Thoracic aorta (tissue), 2 donors: ENCODE measurements around the gene WNT7B. TPM values are rescaled to one million over a fixed set of nuclear protein-coding genes. Genes with fewer than 3 reads are reported as not detected.

Source experiments
- ATAC-seq: fragments of 150-250 bp; one replicate; pipeline ENCODE4 v1.8.0; 2017; ENCODE audit warnings: low read depth; ENCODE audit not compliant: insufficient number of reproducible peaks, low FRiP score
- DNase-seq: peaks from one replicate; pipeline ENCODE4 v3.0.0-alpha.2; 2020; ENCODE audit warnings: low spot score
- H3K27ac ChIP-seq, 2 donors: fragments of 200-600 bp; sonication (generic); 1 replicate in 1 of 2; 2 replicates in 1 of 2; pipeline ENCODE4 v1.5.1; 2016; ENCODE audit warnings: mild to moderate bottlenecking in 2 of 2, moderate library complexity in 2 of 2
- H3K27me3 ChIP-seq: fragments of 200-600 bp; sonication (generic); replicated peaks from 2 replicates; pipeline ENCODE4 v1.6.0; 2016; ENCODE audit warnings: mild to moderate bottlenecking; ENCODE audit not compliant: insufficient read depth
- H3K36me3 ChIP-seq: fragments of 200-600 bp; sonication (generic); one replicate; pipeline ENCODE4 v1.5.1; 2016
- H3K4me1 ChIP-seq, 2 donors: fragments of 200-600 bp; sonication (generic); 1 replicate in 1 of 2; 2 replicates in 1 of 2; pipeline versions ENCODE4 v1.5.1 to v1.6.0; 2016; ENCODE audit warnings: low read depth in 2 of 2, mild to moderate bottlenecking in 1 of 2; ENCODE audit not compliant: control insufficient read depth in 1 of 2
- H3K4me3 ChIP-seq: fragments of 200-600 bp; sonication (generic); 2 replicates; pipeline ENCODE4 v1.5.1; 2016; ENCODE audit warnings: mild to moderate bottlenecking
- H3K9me3 ChIP-seq: fragments of 200-600 bp; sonication (generic); 2 replicates; pipeline ENCODE4 v1.5.1; 2016
- CTCF ChIP-seq: fragments of 200-600 bp; sonication (generic); IDR thresholded peaks from one replicate; pipeline ENCODE4 v1.5.1; 2019; ENCODE audit warnings: antibody characterized with exemption
- total RNA-seq, 2 donors: library from RNA; depleted of rRNA; stranded (reverse); fragments of >200 nt; gene quantifications; one replicate each; pipeline versions ENCODE4 v1.1.0 to v1.2.3, GENCODE V29; 2016

WNT7B gene
- total RNA-seq, 2 donors from 2014 or later, result not detected

DNA sequence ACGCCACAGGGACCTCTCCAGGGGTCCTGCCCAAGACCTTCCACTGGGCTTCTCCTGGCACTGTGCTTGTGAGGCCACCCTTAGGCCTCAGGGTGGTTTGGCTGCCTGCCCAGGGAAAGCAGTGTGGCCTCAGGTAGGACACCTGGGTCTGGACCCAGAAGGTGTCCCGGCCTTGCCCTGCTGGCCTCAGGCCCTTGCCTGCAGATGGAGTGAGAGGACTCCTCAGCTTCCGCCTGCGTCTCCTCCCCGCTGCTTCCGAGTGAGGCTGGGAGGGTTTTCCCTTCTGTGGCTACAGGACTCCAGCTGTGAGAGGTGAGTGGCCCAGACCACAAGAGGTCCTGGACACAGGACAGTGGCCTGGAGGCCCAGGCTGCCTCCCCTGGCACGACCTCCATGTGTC lies 60.4 kb downstream of the WNT7B start:
- peaks cover 0 to 6% of the 10 kb centered on the region in 2 donors for H3K4me1 ChIP-seq
- ATAC-seq, result no peak
- no peaks in the 10 kb centered on the region for H3K36me3 ChIP-seq
- no peaks in the 10 kb centered on the region for H3K27me3 ChIP-seq
- no peaks in the 10 kb centered on the region for H3K9me3 ChIP-seq
- H3K27ac ChIP-seq, result no peak overlapping the region
- DNase-seq, result no peak
- no peak for TF ChIP-seq CTCF
- H3K4me3 ChIP-seq, result no peak overlapping the region

DNA sequence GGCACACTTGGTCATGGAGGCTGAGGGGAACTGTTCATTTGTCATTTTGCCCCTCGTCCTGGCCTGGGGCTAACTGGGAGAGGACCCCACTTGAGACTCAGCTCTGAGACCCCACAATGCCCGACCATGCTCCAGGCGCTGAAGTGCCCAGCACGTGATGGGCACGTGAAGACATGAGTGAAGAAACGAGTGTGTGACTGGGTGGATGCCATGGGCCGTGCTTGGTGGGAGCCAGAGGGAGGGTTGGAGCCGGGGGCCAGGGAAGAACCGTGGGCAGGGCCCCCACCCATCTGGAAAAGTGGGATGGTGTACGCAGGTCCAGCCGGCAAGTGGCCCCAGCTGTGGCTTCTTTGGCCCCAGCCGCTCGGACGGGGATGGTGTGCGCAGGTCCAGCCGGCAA lies 61.1 kb downstream of the WNT7B start:
- H3K4me1 ChIP-seq, result peaks cover 0 to 7% of the 10 kb centered on the region in 2 donors
- no peaks in the 10 kb centered on the region for H3K36me3 ChIP-seq
- no peak for ATAC-seq
- no peaks in the 10 kb centered on the region for H3K27me3 ChIP-seq
- no peak for TF ChIP-seq CTCF
- H3K4me3 ChIP-seq, result no peak overlapping the region
- H3K9me3 ChIP-seq, result no peaks in the 10 kb centered on the region
- no peak overlapping the region for H3K27ac ChIP-seq
- no peak for DNase-seq

- DNase-seq, result no peak
- no peak for ATAC-seq
- no peak overlapping the region for H3K27ac ChIP-seq
- peaks cover 0 to 7% of the 10 kb centered on the region in 2 donors for H3K4me1 ChIP-seq
- no peaks in the 10 kb centered on the region for H3K36me3 ChIP-seq
- H3K27me3 ChIP-seq, result no peaks in the 10 kb centered on the region
- no peaks in the 10 kb centered on the region for H3K9me3 ChIP-seq
- H3K4me3 ChIP-seq, result no peak overlapping the region
- TF ChIP-seq CTCF, result no peak
Observed at GRCh38 chr22:45915151-45915550, 61.8 kb downstream of the WNT7B start.

DNA sequence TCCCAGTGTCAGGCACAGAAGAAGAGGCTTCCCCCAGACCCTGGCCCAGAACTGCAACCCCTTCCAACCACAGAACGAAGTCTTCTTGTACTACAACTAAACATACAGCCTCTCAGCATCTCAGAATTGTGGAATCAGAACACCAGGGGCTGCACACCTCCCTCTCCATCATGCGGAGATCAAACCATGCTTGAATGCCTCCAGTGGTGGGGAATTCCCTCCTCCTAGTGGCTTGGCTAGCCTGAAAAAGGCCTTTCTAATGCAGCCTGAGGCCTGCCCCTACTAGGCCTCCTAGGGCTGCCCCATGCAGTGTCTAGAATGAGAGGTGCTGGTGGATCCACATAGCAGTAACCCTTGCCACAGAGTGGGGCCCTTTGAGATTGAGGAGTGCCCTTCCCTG lies 62.7 kb downstream of the WNT7B start:
- no peak for DNase-seq
- TF ChIP-seq CTCF, result no peak
- no peak overlapping the region for H3K4me3 ChIP-seq
- no peaks in the 10 kb centered on the region for H3K9me3 ChIP-seq
- H3K27me3 ChIP-seq, result no peaks in the 10 kb centered on the region
- H3K4me1 ChIP-seq, result peaks cover 0 to 7% of the 10 kb centered on the region in 2 donors
- H3K27ac ChIP-seq, result no peak overlapping the region
- no peak for ATAC-seq
- H3K36me3 ChIP-seq, result no peaks in the 10 kb centered on the region

DNA sequence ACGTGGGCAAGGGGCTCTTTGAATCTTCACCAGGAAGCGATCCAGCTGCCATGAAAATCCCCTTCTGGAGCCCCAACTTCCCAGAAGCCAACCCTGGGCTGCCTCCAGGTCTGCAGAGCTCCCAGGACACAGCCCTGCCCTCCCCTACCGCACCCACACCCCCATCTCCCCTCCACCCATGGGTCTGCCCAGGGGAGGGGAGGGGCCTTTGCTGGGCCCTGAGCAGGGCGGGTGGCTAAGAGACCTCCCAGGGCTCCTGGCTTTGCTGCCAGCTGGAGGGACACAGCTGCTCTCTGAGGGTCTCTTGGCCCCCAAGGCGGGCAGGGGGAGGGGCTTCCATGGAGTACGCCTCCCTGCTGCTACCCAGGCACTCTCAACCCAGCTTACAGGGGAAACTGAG lies 64.1 kb downstream of the WNT7B start:
- Histone ChIP-seq H3K9me3 (no peaks in the 10 kb centered on the region), H3K4me1 (peaks cover 0 to 7% of the 10 kb centered on the region in 2 donors), H3K27me3 (no peaks in the 10 kb centered on the region), H3K36me3 (no peaks in the 10 kb centered on the region), H3K4me3 (no peak overlapping the region), H3K27ac (no peak overlapping the region)
- DNase-seq, result no peak
- no peak for ATAC-seq
- TF ChIP-seq CTCF, result no peak
